ENCODE data around the gene TMEM119. TPM values are rescaled to one million over a fixed set of nuclear protein-coding genes. Genes with fewer than 3 reads are reported as not detected.
"Not testable (repeated sequence)": the region's sequence is repeated elsewhere in the genome, so short reads cannot be mapped to it uniquely, and the experiment has no call there.

TMEM119 gene
- total and polyA plus RNA-seq, 2 experiments from 2014 or later, result 0.21 to 0.48 TPM

DNA sequence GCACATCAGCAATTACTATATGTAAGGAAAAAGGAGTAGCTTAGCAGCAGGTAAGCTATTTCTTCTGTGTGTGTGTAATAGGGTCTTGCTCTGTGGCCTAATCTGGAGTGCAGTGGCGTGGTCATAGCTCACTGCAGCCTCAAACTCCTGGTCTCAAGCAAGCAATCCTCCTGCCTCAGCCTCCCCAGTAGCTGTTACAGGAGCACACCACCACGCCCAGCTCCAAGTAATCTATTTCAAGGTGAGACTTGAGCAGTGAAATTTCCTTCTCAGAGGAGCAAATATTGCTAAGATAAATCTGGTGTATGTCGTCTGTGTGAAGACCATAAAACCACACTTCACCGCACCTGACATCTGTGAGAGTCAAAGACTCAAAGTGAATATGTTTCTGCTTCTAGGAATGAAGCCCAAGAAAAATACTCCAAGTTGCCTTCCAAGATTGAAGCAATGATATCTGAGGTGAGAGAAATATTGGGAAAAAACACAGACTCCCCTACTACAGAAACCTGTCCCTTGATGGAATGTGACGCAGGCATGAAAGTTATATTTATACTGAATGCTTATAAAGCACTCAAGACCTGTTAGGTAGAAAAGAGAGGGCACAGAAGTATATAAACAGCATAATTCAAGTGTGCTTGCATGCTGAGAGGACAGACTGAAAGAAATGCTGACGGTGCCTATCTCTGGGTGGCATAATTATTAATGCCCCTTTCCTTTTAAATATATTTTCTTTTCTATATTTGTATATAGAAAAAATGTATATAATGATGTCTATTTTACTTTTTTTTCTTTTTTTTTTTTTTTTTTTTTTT is 38.3 kb upstream of the TMEM119 start:
- H3K36me3 ChIP-seq, result no peaks in the 10 kb centered on the region

DNA sequence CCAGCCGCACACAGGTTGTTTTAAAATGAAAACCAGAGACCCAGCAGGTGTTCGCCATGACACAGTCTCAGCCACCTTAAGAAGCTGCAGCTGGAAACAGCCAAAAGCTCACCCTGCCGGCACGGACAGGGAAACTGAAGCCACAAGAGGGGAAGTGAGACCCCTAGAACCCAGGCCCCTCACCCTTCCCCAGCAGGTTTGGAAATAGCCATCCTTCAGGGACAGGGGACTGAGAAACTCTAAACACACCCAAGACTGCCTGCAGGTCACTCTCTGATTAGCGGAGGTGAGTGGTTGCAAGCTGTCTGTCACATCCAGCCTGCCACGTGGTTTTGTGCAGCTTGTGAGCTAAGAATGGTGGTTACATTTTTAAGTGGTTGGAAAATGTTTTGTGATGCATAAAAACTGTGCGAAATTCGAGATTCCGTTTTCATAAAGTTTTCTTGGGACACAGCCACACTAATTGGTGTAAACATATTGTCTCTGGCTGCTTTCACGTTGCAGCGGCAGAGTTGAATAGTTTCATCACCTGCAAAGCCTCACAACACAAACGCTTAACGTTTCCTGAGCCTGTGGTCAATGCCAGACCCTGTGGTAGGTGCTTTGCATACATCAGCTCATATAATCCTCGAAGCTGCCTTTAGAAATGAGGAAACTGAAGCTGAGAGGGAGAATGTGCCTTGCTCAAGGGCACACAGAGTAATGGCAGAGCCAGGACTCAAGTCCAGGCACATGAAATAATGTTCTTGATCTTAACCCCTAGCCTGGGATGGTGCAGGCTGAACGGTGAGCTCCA is 37.5 kb upstream of the TMEM119 start:
- no peaks in the 10 kb centered on the region for H3K36me3 ChIP-seq
- DNase-seq (ENCODE audit: low read depth in 1 of 2, low spot score in 1 of 2), result peak in 1 of 2 donors; percentile 56
- H3K4me1 ChIP-seq (ENCODE audit: low read depth), result peaks cover 36% of the 10 kb centered on the region
- H3K27ac ChIP-seq, result peak overlapping the region; percentile 25
- no peaks in the 10 kb centered on the region for H3K9me3 ChIP-seq (ENCODE audit: low read depth)
- no peak overlapping the region for H3K4me3 ChIP-seq
- no peak for TF ChIP-seq CTCF (IDR thresholded peaks at IDR 0.05; ENCODE audit: low read depth, low read length)
- H3K27me3 ChIP-seq, result no peaks in the 10 kb centered on the region

More for the DNA sequence above, 38.3 kb upstream of the TMEM119 start:
- no peak for TF ChIP-seq CTCF (IDR thresholded peaks at IDR 0.05; ENCODE audit: low read depth, low read length)
- H3K4me3 ChIP-seq, result no peak overlapping the region
- H3K4me1 ChIP-seq (ENCODE audit: low read depth), result peaks cover 36% of the 10 kb centered on the region
- no peaks in the 10 kb centered on the region for H3K27me3 ChIP-seq
- peak overlapping the region; percentile 25 for H3K27ac ChIP-seq
- no peak for DNase-seq (ENCODE audit: low read depth in 1 of 2, low spot score in 1 of 2)
- H3K9me3 ChIP-seq (ENCODE audit: low read depth), result no peaks in the 10 kb centered on the region

GRCh38 chr12:108634341-108634751 is 36.5 kb upstream of the TMEM119 start:
- Histone ChIP-seq H3K9me3 (ENCODE audit: low read depth) (no peaks in the 10 kb centered on the region), H3K27ac (no peak overlapping the region)

GRCh38 chr12:108633534-108634248 is 35.8 kb upstream of the TMEM119 start, which contains the start of gene SELPLG:
Gene SELPLG (minus strand): TSS chr12:108633894. CDS start chr12:108624307, 9,587 bp downstream.
- Histone ChIP-seq H3K36me3 (no peaks in the 10 kb centered on the region), H3K9me3 (ENCODE audit: low read depth) (no peaks in the 10 kb centered on the region), H3K4me3 (no peak within 1 kb of the TSS), H3K27me3 (no peaks in the 10 kb centered on the region), H3K4me1 (ENCODE audit: low read depth) (peaks cover 36% of the 10 kb centered on the region), H3K27ac (peak within 1 kb of the TSS; percentile 2)
- no peak for DNase-seq (ENCODE audit: low read depth in 1 of 2, low spot score in 1 of 2)
- no peak for TF ChIP-seq CTCF (IDR thresholded peaks at IDR 0.05; ENCODE audit: low read depth, low read length)

More at GRCh38 chr12:108634341-108634751, 36.5 kb upstream of the TMEM119 start:
- Histone ChIP-seq H3K4me3 (no peak overlapping the region), H3K36me3 (no peaks in the 10 kb centered on the region), H3K27me3 (no peaks in the 10 kb centered on the region), H3K4me1 (ENCODE audit: low read depth) (peaks cover 36% of the 10 kb centered on the region)
- no peak for DNase-seq (ENCODE audit: low read depth in 1 of 2, low spot score in 1 of 2)
- TF ChIP-seq CTCF (IDR thresholded peaks at IDR 0.05; ENCODE audit: low read depth, low read length), result no peak

DNA sequence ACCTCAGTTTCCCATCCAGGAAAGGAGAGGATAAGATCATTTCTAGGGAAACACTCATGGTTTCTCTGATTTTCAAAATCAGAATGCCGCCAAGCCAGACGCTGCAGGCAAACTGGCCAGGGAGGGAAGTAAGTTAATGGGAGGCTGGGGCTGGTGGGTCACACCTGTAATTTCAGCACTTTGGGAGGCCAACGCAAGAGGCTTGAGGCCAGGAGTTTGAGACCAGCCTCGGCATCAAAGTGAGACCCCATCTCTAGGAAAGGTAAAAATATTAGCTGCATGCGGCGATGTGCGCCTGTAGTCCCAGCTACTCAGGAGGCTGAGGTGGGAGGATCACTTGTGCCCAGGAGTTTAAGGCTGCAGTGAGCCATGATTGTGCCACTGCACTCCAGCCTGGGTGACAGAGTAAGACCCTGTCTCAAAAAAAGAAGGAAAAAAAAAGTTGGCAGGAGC is 35.2 kb upstream of the TMEM119 start:
- DNase-seq (ENCODE audit: low read depth in 1 of 2, low spot score in 1 of 2), result no peak
- Histone ChIP-seq H3K9me3 (ENCODE audit: low read depth) (no peaks in the 10 kb centered on the region), H3K27me3 (no peaks in the 10 kb centered on the region), H3K27ac (no peak overlapping the region), H3K36me3 (no peaks in the 10 kb centered on the region), H3K4me3 (no peak overlapping the region), H3K4me1 (ENCODE audit: low read depth) (peaks cover 32% of the 10 kb centered on the region)
- TF ChIP-seq CTCF (IDR thresholded peaks at IDR 0.05; ENCODE audit: low read depth, low read length), result no peak

DNA sequence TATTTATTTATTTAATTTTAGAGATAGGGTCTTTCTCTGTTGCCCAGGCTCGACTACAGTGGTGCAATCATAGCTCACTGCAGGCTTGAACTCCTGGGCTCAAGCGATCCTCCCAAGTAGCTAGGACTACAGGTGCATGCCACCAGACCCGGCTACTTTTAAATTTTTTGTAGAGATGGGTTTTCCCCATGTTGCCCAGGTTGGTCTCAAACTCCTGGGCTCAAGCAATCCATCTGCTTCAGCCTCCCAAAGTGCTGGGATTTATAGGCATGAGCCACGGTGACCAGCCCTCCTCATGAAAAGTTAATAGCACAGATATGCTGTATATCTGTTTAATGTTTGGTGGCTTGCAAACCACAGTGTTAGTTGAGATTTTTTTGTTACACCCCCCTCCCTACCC is 33.4 kb upstream of the TMEM119 start:
- not testable (repeated sequence) for H3K4me3 ChIP-seq; H3K9me3 ChIP-seq (ENCODE audit: low read depth); DNase-seq (ENCODE audit: low read depth in 1 of 2, low spot score in 1 of 2); H3K27ac ChIP-seq; H3K36me3 ChIP-seq; H3K27me3 ChIP-seq
- peaks cover 25% of the 10 kb centered on the region for H3K4me1 ChIP-seq (ENCODE audit: low read depth)
